Ectodermal cell (in vitro differentiated cells): ENCODE measurements around the gene GJB4.

Source experiments
- H3K27ac ChIP-seq: 2 replicates; pipeline ENCODE4 v1.7.0; 2013; ENCODE audit warnings: mild to moderate bottlenecking, low read depth, low read length; ENCODE audit not compliant: insufficient read depth, poor library complexity, severe bottlenecking
- H3K27me3 ChIP-seq: 2 replicates; pipeline ENCODE4 v1.7.0; 2013; ENCODE audit warnings: mild to moderate bottlenecking, low read length; ENCODE audit not compliant: insufficient read depth, control insufficient read depth, poor library complexity, severe bottlenecking
- H3K36me3 ChIP-seq: one replicate; pipeline ENCODE4 v1.7.0; 2013; ENCODE audit warnings: low read length; ENCODE audit not compliant: control insufficient read depth, insufficient read depth
- H3K4me1 ChIP-seq: one replicate; pipeline ENCODE4 v1.7.0; 2013; ENCODE audit warnings: low read length; ENCODE audit not compliant: control insufficient read depth, insufficient read depth
- H3K4me3 ChIP-seq: 2 replicates; pipeline ENCODE4 v1.7.0; 2013; ENCODE audit warnings: low read depth, low read length, control low read depth; ENCODE audit not compliant: insufficient read depth
- H3K9me3 ChIP-seq: 2 replicates; pipeline ENCODE4 v1.7.0; 2013; ENCODE audit warnings: mild to moderate bottlenecking, low read length, moderate library complexity; ENCODE audit not compliant: control insufficient read depth
- WGBS, 2 experiments: methylation state at CpG; one replicate each; pipeline ENCODE4 v1.1.7; 2013; ENCODE audit warnings: missing lambda C conversion rate in 2 of 2; 5-methylcytosine and 5-hydroxymethylcytosine counted together

Gene GJB4

GRCh38 chr1:34746101-34746500 lies 13.4 kb upstream of the GJB4 start:
- Histone ChIP-seq H3K4me1 (no peaks in the 10 kb centered on the region), H3K27me3 (peaks cover 6% of the 10 kb centered on the region), H3K27ac (no peak overlapping the region), H3K9me3 (no peaks in the 10 kb centered on the region), H3K4me3 (no peak overlapping the region), H3K36me3 (no peaks in the 10 kb centered on the region)
- 95 to 97% methylated on average over 4 of the region's 4 CpGs for WGBS, 2 experiments

DNA sequence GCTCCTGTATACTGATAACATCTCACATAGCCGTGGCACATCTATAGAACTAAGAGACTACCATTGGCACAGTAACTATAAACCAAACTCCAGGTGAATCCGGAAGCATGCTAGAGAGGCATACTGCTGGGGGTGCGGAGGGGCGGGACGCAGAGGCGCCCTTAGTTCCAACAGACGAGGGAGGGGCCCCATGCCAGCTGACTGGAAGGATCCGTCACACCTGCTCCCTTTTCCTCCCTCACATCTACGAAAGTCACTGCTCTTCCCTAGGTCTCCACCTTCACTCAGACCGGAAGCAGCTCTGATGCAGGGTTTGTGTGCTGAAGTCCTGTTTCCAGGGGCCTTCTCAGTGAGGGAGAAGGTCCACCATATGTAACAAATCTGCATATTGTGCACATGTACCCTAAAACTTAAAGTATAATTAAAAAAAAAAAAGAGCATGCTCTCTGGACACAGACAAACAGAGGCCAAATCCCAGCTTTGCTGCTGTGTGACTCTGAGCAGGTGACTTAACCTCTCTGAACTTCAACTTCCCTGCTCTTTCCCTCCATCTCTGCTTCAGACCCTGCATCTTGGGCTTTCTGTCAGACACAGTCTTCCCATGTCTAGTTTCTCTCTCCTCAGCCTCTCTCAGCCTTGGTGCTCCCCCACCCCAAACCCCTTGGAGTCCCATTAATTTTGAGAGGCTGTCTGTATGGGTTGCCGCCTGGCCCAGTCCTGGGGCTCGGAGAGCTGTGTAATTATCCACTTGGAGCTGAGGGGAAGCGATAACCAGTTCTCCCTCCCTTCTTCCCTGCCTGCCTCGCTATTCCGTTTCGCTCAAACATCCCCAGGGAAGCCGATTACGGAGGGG lies 12.5 kb upstream of the GJB4 start:
- WGBS, 2 experiments, result 89 to 91% methylated on average over 14 to 18 of the region's 18 CpGs
- H3K36me3 ChIP-seq, result no peaks in the 10 kb centered on the region
- no peak overlapping the region for H3K4me3 ChIP-seq
- H3K27me3 ChIP-seq, result peaks cover 5% of the 10 kb centered on the region
- no peak overlapping the region for H3K27ac ChIP-seq
- H3K9me3 ChIP-seq, result no peaks in the 10 kb centered on the region
- no peaks in the 10 kb centered on the region for H3K4me1 ChIP-seq

GRCh38 chr1:34747638-34747941 lies 11.9 kb upstream of the GJB4 start:
- H3K4me3 ChIP-seq, result no peak overlapping the region
- H3K36me3 ChIP-seq, result no peaks in the 10 kb centered on the region
- H3K27ac ChIP-seq, result no peak overlapping the region
- no peaks in the 10 kb centered on the region for H3K9me3 ChIP-seq
- 89 to 90% methylated on average over 6 of the region's 6 CpGs for WGBS, 2 experiments
- no peaks in the 10 kb centered on the region for H3K4me1 ChIP-seq
- no peaks in the 10 kb centered on the region for H3K27me3 ChIP-seq

- 64 to 66% methylated on average over 8 of the region's 8 CpGs for WGBS, 2 experiments
- Histone ChIP-seq H3K4me3 (no peak overlapping the region), H3K36me3 (no peaks in the 10 kb centered on the region), H3K27me3 (no peaks in the 10 kb centered on the region), H3K4me1 (no peaks in the 10 kb centered on the region), H3K9me3 (no peaks in the 10 kb centered on the region), H3K27ac (no peak overlapping the region)
These were observed 9.5 kb upstream of the GJB4 start for GRCh38 chr1:34749992-34750391.

DNA sequence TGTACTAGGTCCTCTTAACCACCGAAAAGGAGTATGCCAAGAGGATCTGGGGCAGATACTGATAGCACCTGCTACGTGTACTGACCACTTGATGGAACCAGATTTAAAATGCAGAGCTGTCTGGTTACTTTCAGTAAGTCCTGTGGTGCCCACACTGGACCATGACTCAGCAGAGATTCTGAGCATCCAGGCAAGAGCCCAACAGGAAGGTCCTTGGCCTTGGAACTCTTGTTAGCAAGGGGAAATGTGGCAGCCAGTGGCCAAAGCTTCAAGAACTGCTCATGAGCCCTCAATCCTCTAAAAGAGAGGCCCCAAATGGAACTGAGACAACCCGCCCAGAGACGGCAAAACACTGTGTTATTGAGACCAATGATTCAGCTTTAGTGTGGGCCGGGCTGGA lies 8.9 kb upstream of the GJB4 start:
- Histone ChIP-seq H3K4me1 (no peaks in the 10 kb centered on the region), H3K36me3 (no peaks in the 10 kb centered on the region), H3K4me3 (no peak overlapping the region), H3K9me3 (no peaks in the 10 kb centered on the region), H3K27me3 (no peaks in the 10 kb centered on the region), H3K27ac (no peak overlapping the region)
- 95% methylated on average over 5 of the region's 5 CpGs for WGBS, 2 experiments

DNA sequence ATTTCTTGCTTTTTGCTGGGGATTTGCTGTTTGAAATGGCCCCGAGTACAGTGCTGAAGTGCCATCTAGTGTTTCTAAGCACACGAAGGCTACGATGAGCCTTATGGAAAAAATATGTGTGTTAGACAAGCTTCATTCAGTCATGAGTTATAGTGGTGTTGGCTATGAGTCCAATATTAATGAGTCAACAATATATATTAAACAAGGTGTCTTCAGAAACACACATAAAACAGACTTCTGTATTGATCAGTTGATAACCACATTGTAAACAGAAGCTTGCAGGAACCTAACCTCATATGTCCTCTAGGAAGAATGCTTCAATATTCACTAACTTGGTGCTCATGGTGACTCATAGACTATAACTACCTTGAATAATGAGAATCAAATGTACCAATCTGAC lies 6.4 kb upstream of the GJB4 start:
- no peak overlapping the region for H3K27ac ChIP-seq
- 90 to 92% methylated on average over 3 of the region's 3 CpGs for WGBS, 2 experiments
- H3K36me3 ChIP-seq, result no peaks in the 10 kb centered on the region
- H3K4me3 ChIP-seq, result no peak overlapping the region
- no peaks in the 10 kb centered on the region for H3K4me1 ChIP-seq
- no peaks in the 10 kb centered on the region for H3K27me3 ChIP-seq
- no peaks in the 10 kb centered on the region for H3K9me3 ChIP-seq

- H3K36me3 ChIP-seq, result no peaks in the 10 kb centered on the region
- no peaks in the 10 kb centered on the region for H3K9me3 ChIP-seq
- no peaks in the 10 kb centered on the region for H3K4me1 ChIP-seq
- H3K4me3 ChIP-seq, result no peak within 1 kb of the TSS
- 87 to 91% methylated on average over 11 to 13 of the region's 13 CpGs for WGBS, 2 experiments
- H3K27ac ChIP-seq, result no peak within 1 kb of the TSS
- no peaks in the 10 kb centered on the region for H3K27me3 ChIP-seq
These were observed 4.4 kb upstream of the GJB4 start, which contains the start of gene GJB5 for GRCh38 chr1:34754964-34755637. GJB5 (plus strand) TSS chr1:34755047; CDS start chr1:34757331, 2,284 bp downstream.

GRCh38 chr1:34755961-34756360 lies 3.6 kb upstream of the GJB4 start:
- no peak overlapping the region for H3K4me3 ChIP-seq
- no peak overlapping the region for H3K27ac ChIP-seq
- no peaks in the 10 kb centered on the region for H3K36me3 ChIP-seq
- H3K9me3 ChIP-seq, result no peaks in the 10 kb centered on the region
- 94 to 96% methylated on average over 6 of the region's 6 CpGs for WGBS, 2 experiments
- no peaks in the 10 kb centered on the region for H3K4me1 ChIP-seq
- no peaks in the 10 kb centered on the region for H3K27me3 ChIP-seq

DNA sequence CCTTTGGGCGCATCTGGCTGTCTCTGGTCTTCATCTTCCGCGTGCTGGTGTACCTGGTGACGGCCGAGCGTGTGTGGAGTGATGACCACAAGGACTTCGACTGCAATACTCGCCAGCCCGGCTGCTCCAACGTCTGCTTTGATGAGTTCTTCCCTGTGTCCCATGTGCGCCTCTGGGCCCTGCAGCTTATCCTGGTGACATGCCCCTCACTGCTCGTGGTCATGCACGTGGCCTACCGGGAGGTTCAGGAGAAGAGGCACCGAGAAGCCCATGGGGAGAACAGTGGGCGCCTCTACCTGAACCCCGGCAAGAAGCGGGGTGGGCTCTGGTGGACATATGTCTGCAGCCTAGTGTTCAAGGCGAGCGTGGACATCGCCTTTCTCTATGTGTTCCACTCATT lies 2.2 kb upstream of the GJB4 start:
- no peaks in the 10 kb centered on the region for H3K9me3 ChIP-seq
- no peaks in the 10 kb centered on the region for H3K4me1 ChIP-seq
- 94 to 95% methylated on average over 21 of the region's 21 CpGs for WGBS, 2 experiments
- no peaks in the 10 kb centered on the region for H3K27me3 ChIP-seq
- no peak overlapping the region for H3K4me3 ChIP-seq
- H3K27ac ChIP-seq, result no peak overlapping the region
- H3K36me3 ChIP-seq, result no peaks in the 10 kb centered on the region

DNA sequence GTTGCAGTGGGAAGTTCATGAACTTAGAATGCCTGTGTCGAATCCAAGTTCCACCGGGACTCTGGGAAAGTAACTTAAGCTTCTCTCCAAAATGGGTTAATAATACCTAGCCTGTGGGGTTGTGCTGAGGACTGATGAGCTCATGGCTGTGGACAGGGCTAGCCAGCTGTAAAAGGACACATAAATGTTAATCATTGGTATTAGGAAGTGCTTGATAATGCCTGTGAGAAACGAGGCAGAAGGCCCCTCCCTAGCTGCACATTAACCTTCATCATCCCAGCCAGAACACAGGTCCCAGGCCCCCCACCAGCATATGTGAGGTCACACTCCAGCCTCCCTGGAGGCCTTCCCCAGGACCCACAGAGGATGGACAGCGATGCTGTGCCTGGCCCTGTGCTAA lies 789 bp upstream of the GJB4 start:
- Histone ChIP-seq H3K4me1 (no peaks in the 10 kb centered on the region), H3K27me3 (no peaks in the 10 kb centered on the region), H3K27ac (no peak overlapping the region), H3K9me3 (no peaks in the 10 kb centered on the region), H3K36me3 (no peaks in the 10 kb centered on the region), H3K4me3 (no peak overlapping the region)
- 89 to 92% methylated on average over 4 of the region's 4 CpGs for WGBS, 2 experiments
